Stimulated activated CD4-positive, alpha-beta T cell treated with anti-CD3 and anti-CD28 coated beads, Interleukin-4, amount 100 ng/mL, for 48 hours (primary cell): Measurements from ENCODE around the gene RITA1.
A peak's percentile ranks its signal among the peaks of the same experiment; 100 is the strongest.
"Not testable (repeated sequence)": the region's sequence is repeated elsewhere in the genome, so short reads cannot be mapped to it uniquely, and the experiment has no call there.

Experiments
- DNase-seq, 2 donors: peaks; one replicate each; pipeline ENCODE4 v3.0.0-alpha.2; 2020; ENCODE audit warnings: low read depth in 2 of 2

Gene RITA1

DNA sequence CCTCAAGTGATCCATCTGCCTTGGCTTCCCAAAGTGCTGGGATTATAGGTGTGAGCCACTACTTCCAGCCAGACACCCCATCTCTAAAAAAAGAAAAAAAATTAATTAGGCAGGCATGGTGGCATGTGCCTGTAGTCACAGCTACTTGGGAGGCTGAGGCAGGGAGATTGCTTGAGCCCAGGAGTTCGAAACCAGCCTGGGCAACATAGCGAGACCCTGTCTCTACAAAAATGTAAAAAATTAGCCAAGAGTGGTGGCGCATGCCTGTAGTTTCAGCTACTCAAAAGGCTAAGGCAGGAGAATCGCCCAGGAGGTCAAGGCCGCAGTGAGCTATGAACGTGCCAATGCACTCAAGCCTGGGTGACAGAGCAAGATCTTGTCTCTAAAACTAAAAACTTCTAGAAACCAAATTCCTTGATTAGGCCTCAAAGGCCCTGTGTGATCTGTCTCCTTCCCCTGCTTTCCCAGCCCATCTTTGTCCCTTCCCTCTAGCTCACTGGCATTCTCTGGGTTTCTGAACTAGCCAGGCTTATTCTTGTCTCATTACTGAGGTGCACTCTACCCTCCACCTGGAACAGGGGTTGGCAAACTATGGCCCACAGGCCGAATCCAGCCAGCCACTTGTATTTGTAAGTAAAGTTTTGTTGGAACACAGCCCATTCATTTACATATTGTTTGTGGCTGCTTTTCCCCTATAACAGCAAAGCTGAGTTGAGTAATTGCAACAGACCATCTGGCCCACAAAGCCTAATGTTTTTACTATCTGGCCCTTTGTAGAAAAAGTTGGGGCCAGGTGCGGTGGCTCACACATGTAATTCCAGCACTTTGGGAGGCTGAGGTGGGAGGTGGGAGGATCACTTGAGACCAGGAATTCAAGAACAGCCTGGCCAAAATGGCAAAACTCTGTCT, 18.6 kb downstream of the RITA1 start:
- no peak for DNase-seq

DNA sequence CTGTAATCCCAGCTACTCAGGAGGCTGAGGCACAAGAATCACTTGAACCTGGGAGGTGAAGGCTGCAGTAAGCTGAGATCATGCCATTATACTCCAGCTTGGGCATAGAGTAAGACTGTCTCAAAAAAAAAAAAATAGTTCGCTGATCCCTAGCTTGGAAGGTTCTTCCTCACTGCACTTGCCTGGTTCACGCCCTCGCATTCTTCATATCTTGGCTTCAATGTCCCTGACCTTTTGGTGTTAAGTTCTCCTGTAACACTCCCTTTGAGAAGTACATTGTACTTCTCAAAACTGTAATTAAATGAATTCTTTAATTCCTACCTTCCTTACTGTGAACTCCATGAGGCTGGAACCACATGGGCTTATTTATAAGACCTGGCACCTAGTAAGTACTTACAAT, 19.3 kb downstream of the RITA1 start:
- DNase-seq: no peak

DNA sequence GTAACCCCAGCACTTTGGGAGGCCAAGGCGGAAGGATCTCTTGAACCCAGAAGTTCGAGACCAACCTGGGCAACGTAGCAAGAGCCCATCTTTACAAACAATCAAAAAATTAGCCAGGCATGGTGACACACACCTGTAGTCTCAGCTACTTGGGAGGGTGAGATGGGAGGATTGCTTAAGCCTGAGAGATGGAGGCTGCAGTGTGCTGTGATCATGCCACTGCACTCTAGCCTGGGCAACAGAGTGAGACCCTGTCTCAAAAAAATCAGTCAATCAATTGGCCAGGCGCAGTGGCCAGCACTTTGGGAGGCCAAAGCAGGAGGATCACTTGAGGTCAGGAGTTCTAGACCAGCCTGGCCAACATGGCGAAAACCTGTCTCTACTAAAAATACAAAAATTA, 21.3 kb downstream of the RITA1 start:
- DNase-seq: not testable (repeated sequence)

DNA sequence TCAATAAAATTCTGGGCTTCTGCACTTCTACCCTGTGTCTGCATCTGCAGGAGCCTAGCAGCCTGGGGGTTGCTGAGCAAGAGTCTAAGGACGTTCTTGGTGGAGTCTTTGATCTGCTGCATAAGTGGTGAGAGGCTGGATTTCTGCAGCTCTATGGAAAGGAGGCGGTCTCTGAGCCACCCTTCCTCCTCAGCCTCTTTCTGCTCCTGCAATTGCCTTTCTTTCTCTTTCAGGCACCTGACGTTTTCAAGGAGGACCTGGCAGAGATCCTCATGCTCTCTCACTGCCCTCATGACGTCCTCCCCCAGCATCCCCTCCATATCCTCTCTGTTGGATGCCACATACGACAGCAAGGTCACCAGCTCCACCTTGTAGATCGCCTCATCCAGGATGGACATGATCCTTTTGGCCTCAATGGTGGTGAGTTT, 22.1 kb downstream of the RITA1 start:
- DNase-seq: no peak

DNA sequence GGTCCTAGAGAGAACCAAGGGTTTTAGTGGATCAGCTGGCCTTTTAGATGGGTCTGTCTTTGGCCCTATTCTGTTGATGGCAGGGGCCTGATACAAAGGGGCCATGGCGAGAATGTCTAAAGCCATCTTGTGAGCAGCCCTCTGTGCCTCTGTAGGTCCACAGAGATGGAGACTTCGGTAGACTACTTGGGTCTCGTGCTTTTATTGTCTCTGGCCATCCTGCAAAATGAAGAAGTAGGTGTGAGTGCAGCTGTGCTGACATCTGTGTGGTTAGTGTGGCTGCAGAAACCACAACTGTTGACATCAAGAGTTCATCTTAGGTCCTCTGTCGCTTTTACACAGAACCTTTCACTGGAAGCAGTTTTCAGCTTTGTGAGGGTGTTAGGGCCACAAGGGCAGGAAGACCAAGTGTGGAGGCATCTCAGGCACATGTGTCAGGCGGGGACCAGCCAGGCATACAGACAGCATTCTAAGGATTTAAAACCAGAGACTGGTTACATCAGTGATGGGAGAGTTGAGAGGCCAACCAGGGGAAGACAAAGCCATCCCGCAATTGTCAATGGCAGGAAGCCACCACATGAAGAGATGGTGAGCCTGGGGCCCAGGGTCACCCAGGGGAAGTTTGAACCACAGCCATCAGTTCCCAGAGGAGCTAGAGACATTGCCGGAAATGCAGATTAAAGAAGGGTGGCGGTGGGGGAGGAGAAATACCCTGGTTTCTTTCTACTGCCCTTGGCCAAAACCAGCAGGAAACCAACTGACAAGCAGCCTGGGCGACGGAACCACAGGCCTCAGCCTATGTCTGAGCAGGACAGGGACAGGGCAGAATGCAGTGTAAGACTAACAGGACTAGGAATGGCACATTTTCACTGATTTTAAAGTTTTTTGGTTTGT, 22.8 kb downstream of the RITA1 start:
- peak in 1 of 2 donors; percentile 51 for DNase-seq

DNA sequence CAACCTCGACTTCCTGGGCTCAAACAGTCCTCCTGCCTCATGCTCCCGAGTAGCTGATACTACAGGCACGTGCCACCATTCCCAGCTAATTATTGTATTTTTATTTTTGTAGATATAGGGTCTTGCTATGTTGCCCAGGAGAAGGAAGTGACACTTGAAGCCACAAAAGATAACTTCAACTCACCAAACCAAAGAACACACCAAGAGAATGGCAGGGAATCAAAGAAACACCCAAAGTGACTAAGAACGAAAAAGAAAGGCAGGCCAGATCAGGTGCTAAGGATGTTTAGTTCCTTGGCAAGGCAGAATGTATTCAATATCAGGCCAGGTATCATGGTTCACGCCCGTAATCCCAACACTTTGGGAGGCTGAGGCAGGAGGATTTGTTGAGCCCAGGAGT, 25.6 kb downstream of the RITA1 start:
- no peak for DNase-seq

DNA sequence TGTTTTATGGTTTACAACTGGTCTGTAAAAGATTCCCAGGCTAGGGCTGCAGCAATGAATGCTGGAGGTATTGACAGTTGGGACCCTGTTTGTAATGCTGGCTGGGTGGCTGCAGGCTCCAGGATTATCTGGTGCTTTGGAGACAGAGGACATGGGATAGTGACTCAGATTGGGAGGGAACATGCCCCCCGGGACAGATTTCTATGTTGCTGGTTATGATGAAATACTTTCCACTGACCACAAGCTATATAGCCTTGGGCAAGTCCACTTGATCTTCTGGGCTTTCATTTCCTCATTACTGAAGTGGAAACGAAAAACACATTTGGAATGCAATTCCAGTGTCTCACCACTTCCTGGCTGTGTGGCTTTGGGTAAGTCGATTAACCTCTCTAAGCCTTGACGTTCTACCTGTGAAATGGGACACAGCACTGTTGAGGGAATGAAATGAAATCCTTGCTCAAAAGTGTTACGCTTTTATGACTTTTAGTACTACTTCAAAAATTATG, 29.4 kb downstream of the RITA1 start:
- DNase-seq: no peak

DNA sequence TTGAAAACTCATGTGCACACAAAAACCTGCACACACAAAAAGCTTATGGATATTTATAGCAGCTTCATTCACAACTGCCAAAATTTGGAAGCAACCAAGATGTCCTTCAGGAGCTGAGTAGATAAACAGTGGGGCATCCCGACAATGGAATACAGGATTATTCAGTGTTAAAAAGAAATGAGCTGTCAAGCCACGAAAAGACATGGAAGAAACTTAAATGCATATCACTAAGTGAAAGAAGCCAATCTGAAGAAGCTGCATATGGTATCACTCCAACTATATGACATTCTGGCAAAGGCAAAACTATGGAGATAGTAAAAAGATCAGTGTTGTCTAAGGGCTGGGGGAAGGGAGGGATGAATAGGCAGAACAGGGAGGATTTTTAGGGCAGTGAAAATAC, 30.5 kb downstream of the RITA1 start:
- DNase-seq: no peak

DNA sequence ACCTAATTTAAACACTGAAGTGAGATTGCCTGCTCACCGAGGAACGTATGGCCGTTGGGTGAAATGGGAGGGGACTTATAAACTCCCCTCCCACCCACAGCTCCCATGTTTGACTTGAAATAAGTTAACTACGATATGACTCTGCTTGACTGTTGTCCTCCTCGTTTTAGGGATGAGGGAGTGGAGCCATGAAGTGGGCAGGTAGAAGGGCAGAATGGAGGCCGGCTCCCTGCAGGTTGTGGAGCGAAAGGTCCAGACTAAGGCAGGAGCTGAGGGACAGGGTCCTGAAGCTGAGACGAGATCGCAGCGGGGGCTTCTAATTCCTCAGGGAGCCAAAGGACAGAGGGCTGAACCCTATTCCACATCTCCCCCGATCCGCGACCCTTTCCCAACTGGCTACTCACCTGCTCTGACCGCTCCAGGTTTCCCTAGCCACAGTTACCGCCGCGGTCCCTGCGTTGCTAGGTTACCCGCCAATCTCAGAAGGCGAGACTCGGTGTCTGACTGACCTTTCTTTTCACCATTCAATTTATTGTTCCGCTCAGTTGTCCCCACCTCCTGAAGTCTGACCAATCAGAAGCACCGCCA, 35.2 kb downstream of the RITA1 start:
- DNase-seq: no peak

DNA sequence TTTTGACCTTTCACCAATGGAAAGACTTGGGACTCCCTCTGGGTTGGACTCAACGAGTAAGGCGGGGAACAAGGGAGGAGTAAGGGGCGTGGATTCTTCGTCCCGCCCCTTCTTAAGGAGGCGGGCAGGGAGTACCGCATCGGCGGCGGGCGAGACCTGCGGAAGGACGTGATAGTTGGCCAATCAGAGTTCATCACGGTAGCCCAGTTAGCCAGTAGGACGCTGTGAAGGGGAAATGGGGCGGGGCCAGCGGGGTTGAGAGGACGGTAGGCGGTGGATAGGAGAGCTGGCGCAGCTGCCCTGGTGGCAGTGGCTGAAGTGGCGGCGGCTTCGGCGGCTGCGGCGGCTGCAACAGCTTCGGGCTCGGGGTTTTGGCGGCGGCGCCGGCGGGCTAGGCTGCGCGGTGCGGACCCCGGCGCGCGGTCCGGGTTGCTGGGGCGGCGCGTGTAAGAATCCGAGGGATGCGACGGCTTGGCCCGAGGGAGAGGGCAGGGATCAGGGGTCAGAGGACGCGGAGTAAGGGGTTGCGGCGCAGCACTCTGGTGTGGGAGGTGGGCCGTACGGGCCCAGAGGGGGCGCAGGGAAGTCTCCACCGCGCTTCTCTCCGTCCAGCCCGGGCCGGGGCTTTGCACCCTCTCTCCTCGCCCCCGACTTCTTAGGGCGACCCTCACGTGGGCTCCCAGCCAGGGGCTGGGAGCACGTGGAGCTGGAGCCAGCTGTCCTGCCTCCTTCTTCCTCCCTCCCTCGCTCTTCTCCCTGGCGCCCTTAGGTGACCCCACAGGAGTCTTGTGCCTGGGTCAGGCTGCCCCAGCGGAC, 35.9 kb downstream of the RITA1 start, which contains the start of gene TPCN1:
TPCN1 (plus strand) TSS at position 284 of the 816 bp plus-strand sequence. CDS start 5,389 bp downstream, outside the sequence.
- DNase-seq: peak; percentile 98 to 99

DNA sequence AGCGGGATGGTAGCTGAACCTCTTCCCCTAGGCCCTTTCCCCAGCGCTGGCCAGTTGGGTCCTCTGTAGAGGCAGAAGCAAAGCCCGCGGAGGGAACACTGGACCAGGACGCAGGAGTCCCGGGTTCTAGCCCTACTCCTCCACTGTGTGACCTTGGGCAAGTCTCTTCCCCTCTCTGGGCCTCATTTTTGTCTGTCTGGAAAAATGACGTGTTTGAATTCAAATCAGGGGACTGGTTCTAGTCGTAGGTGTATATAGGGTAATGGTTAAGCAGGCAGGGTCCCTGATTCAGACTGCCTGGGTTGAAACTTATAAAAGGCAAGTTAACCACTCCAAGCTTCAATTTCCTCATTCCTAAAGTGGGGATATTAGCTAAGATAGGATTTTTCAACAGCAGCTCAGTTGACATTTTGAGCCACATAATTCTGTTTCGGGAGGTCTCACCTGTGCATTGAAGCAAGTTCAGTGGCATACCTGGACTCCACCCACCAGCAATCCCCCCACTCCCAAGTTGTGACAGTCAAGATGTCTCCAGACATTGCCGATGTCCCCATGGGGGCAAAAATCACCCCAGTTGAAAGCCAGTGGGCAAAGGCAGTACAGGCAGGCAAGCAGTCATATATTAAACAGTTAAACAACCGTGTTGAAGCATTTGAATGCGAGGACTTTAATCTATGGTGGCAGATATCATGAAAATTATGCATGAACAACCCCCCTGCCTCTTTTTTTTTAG, 36.6 kb downstream of the RITA1 start:
- DNase-seq: no peak

DNA sequence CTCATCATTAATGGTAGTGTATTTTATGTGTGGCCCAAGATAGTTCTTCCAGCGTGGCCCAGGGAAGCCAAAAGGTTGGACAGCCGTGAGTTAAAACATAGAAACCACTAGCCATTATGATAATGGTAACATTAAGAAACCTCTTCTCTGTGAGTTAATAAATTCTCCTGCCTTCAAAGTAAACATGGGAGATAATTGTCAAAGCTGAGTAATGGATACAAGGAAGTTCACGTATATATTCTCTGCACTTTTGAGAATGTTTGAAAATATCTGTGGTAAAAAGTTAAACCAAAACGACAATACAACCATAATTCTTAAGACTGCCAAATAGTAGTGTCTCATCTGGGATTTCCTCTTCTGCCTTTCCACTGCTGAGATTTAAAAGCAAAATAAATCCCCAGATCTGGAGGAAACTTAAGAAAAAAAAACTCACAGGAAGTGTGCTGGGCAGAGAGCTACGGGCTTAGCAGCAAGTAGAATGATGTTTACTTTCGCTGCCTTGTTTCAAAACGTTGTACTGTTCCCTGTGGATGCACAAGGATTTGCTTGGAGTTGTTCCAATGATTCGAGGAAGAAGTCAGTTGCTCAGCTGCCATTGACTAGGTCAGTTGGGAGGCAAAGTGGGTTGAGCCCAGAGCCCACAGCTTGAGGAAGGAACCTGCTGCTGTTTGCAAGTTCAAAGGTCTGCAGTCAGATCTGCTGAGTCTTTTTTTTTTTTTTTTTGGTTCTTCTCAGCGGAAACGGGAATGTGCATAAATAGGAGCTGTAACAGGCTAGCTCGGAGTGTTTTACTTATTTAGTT, 37.4 kb downstream of the RITA1 start:
- DNase-seq: no peak

DNA sequence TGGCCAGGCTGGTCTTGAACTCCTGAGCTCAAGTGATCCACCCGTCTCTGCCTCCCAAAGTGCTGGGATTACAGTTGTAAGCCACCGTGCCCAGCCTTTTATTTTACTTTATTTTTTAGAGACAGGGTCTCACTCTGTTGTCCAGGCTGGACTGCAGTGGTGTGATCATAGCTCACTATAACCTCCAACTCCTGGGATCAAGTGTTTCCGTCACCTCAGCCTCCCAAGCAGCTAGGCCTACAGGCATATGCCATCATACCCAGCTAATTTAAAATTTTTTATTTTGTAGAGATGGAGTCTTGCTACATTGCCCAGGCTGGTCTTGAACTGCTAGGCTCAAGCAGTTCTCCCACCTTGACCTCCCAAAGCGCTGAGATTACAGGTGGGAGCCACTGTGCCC, 39.4 kb downstream of the RITA1 start:
- no peak for DNase-seq

DNA sequence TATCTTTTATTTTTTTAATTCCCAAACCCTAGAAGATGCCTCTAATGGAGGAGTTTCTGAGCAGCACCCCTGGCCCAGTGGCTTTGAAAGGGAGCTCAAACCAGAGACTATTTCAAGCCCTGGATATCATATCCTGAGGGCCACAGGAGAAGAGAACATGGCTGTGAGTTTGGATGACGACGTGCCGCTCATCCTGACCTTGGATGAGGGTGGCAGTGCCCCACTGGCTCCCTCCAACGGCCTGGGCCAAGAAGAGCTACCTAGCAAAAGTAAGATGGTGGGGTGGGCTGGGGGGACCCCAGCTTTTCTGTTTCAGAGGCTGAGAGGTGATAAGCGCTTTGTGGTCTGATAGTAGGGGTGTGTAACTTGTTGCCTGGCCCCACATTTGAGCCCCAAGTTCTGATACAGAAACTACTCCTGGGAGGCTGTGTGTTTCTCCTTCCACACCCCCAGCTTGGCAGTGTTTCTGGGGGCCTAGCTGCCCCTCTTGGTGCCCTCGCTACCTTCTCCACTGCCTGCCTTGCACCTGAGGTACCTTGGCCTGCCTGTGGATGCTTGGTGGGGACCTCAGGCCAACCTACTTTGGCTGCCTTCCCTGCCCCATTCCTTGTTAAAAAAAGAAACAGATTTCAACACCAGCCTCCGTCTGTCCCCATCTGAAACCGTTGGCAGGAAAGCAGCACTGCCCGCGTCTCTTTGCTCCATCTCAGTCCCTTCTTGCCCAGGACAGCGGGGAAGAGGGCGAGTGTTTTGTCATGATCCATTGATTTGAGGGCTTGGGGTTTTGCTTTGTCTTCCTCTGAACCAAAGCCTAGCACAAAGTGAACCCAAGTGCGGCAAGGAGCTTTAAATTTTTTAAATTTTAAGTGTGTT, 41.4 kb downstream of the RITA1 start:
- DNase-seq: no peak

DNA sequence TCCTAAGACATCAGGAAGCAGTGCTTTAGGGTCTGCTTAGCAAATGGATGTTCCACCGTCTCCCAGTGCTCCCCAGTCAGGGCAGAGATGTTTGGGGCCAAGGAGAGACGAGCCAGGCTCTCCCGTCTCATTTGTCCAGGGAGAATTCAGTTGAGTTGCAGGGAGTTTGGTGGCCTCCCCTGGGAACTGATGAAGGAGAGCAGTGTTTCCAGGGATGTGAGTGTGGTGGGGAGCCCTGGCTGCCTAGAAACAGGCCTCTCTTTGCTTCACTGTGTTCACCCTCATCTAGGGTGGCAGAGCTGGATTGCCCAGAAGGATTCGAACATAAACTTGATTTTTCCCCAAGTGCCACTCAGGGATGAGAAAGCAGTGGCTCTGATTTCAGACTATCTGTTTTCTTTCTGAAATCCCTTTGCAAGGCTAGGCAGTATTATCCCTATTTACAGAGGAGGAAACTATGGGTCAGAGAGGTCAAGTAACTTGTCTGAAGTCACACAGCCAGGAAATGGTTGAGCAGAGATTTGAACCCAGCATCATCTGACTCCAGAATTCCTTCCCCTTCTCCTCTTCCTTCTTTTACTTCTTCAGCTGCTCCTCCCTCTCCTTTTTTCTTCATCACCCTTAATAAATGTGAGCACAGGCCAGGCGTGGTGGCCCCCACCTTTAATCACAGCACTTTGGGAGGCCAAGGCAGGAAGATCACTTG, 42.3 kb downstream of the RITA1 start:
- no peak for DNase-seq

DNA sequence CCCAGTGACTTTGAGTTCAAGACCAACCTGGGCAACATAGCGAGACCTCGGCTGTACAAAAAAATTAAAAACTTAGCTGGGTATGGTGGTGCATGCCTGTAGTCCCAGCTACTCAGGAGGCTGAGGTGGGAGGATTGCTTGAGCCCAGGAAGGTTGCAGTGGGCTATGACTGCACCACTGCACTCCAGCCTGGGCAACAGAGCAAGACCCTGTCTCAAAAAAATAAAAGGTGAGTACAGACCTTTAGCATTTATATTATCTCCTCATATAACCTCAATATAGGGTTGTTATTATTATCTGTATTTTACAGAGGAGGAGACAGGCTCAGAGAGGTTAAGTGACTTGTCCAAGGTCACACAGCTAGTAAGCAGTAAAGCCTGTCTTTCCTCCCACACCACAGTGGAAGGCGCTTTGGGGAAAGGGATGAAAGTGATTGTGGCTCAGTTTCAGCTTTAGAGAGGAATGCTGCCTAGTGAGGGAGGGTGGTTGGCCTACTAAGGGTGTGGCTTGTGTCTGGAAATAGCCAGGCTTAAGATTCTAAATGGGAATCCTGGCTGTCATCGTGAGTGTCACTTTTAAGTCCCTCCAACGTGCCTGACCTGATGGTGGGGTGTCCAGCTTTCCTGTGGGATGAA, 43.0 kb downstream of the RITA1 start:
- DNase-seq: no peak
